Medulla oblongata (tissue), 1 donor: Measurements from ENCODE around the gene CTPS1.
A peak's percentile ranks its signal among the peaks of the same experiment; 100 is the strongest.

Source experiments
- DNase-seq: peaks from one replicate; pipeline ENCODE4 v3.0.0-alpha.2; 2015; ENCODE audit errors: extremely low spot score

CTPS1 gene

GRCh38 chr1:40998668-40999067 is 19.2 kb downstream of the CTPS1 start:
- no peak for DNase-seq

DNA sequence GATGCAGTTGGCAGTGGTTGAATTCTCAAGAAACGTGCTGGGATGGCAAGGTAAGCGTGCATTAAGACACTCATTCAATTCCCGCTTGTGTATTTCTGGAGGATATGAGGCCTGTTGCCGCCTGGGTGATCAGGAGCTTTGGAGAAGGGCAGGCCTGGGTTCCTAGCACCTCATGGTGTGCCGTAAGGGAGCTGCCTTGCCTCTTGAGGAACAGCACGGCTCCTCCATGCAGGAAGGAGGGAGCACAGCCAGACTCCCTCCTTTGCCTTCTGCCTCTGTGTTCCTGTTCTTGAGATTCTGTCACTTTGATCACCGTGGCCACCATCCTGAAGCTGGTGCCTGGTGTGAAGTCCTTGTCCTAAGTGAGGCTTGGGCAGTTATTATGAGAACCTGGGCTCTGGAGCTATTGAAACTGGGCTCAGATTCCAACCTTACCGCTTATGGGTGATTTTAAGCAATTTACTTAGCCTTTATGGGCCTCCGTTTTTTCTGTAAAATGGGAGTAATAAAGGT is 23.7 kb downstream of the CTPS1 start:
- DNase-seq, result no peak

GRCh38 chr1:41003640-41004220 is 24.2 kb downstream of the CTPS1 start:
- DNase-seq, result peak; percentile 94

DNA sequence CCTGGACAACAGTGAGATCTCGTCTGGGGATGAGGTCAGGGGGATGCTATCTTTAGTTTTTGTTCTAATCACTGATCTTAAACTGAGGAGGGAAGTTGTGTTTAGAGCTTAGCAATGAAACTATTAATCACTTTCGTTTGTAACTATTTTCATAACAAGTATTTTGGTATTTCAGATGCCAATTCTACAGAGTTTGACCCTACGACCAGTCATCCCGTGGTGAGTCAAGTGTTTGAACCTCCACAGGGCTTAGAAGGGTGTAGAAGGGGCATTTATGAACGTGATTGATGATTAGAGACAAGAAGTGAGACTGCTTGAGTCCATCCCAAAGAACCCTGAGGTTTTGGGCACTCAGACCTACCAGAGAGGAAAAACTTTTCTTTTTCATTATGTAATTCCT is 26.4 kb downstream of the CTPS1 start:
- DNase-seq, result no peak

GRCh38 chr1:41006942-41007865 is 27.7 kb downstream of the CTPS1 start:
- no peak for DNase-seq

- DNase-seq, result no peak
Measured at GRCh38 chr1:41009466-41009865, 30.0 kb downstream of the CTPS1 start.

DNA sequence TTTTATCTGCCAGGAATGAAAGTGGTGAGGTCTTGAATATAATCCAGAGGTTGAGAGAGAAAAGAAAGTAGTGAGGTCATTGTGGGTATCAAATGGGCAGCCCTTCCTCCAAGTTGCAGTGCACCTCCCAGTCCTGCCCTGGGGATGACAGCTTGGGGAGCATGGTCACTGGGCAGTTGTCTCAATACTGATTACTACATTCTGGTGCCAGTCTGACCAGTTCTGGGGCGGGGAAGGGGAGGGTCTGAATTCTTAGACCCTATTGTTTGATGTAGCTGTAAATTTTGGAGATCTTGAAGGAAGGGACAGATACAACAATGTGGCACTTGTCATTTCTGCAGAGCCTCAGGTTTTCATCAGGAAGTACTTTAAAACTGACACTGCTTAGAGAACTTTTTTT is 30.8 kb downstream of the CTPS1 start:
- DNase-seq, result no peak

DNA sequence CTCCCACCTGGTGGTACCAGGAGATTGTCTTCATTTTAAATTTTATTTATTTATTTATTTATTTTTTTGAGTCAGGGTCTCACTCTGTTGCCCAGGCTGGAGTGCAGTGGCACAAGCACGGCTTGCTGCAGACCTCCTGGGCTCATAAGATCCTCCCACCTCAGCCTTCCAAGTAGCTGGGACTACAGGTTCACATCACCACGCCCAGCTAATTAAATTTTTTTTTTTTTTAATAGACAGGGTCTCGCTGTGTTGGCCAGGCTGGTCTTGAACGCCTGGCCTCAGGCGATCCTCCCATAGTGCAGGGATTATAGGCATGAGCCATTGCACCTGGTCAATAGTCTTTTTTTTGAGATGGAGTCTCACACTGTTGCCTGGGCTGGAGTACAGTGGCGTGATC is 33.5 kb downstream of the CTPS1 start:
- no peak for DNase-seq

GRCh38 chr1:41013796-41014195 is 34.3 kb downstream of the CTPS1 start:
- no peak for DNase-seq

GRCh38 chr1:41014871-41015270 is 35.4 kb downstream of the CTPS1 start:
- DNase-seq, result no peak

DNA sequence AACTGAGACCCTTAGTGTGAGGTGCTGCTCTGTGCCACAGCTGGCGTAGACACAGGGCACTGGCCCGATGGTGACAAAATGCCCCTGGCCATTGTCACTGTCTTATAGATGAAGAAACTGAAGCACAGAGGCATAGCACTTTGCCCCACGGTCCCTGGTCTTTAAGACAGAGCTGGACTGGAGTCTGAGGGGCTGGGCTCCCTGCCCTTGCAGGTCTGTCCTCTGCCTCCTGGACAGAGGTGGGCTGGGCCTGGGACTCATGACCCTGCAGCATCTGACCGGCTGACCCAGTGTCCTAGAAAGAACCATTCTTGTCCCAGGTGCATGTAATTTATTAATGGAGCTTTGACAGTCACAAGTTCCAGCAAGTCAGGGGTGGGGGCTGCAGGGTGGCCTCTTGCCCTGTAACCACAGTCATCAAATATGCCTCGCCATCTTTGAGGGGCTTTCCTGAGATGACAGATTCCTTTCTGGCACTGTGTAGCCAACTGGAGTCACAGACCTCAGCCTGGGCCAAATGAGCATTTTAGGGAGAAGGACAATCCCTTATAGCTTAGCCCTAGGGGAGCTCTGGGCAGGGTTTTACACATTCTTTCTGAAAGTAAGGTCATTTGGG is 35.9 kb downstream of the CTPS1 start:
- DNase-seq, result no peak

DNA sequence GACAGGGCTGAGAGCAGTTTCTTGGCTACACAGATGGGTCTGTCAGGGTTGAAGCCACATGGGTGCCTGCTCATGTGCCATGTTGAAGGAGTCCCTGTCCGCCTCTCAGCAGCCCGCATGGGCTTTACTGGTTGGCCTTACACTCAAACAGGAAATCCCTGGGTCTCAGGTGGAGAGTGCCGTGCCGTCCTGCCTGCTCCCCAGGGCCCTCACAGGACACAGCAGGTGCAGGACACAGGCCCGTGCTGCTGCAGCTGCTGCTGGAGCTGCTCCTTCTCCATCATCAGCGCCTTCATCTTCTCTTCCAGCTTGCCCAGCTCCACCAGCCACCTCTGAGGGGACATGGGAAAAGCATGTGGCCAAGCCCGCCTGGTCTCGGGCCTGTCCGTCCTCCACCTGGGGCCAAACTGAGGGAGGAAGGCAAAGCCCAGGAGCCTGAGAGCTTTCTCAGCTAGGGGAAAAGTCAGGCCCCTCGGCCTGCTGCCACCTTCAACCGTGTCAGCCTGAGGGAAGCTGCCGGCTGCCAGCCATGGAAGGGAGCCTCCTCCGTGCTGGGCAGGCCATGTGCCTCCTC is 36.5 kb downstream of the CTPS1 start:
- no peak for DNase-seq

DNA sequence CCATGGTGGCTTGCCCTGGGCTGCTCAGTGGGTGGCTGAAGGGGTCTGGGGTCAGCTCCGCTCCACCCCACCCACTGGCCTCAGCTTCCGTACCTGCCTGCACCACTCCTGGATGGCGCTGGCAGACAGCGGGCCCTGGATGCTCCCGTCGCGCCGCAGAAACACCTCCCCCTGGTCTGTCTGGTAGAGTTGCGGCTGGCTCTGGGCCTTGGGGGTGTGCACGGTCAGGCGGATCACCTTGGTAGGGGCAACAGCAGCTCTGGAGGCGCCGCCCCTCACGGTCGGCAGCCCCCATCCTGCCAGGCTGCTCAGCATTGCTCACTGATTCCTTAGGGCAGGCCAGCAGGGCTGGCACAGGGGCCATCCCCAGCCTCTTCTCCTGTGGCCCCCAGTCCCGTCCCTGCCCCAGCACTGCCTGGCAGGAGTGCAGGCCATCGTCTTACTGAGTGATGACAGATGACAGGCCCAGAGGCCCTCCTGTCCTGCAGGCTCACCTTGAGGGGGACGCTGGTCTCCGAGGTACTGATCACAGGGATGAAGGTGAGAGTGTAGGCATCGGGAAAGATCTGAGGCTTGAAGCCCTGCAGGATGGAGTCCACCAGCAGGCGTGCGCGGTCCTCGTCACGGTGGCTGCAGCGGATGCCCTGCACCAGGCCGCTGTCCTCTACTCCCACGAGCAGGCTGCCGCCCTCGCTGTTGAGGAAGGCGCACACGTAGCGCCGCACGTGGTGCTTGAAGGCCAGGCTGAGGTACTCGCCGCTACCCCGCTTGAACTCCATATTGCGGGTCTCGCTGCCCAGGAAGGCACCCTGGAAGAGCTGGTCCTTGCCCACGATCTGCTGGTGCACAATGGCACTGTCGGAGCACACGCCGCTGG is 37.9 kb downstream of the CTPS1 start:
- no peak for DNase-seq

GRCh38 chr1:41018018-41018410 is 38.5 kb downstream of the CTPS1 start:
- no peak for DNase-seq

DNA sequence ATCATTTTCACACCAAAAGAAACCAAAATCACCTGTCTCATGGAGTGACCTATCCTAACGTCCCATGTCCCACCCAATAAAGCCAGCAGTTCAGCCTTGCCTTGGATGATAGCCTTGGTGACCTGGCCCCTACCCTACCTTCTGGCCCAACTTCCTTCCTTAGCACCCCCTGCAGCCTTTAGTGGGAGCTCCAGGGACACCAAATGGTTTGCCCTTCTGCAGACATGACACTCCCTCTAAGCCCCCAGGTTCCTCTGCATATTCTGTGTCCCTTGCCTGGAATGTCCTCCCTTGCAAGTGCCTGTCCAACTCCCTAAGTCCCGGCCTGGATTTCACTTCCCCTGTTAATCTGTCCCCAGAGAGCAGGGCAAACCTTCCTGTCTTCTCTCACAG is 39.9 kb downstream of the CTPS1 start:
- DNase-seq, result no peak

- DNase-seq, result no peak
Measured at GRCh38 chr1:41020109-41020576, 40.6 kb downstream of the CTPS1 start.

GRCh38 chr1:41020654-41021053 is 41.2 kb downstream of the CTPS1 start:
- DNase-seq, result no peak

DNA sequence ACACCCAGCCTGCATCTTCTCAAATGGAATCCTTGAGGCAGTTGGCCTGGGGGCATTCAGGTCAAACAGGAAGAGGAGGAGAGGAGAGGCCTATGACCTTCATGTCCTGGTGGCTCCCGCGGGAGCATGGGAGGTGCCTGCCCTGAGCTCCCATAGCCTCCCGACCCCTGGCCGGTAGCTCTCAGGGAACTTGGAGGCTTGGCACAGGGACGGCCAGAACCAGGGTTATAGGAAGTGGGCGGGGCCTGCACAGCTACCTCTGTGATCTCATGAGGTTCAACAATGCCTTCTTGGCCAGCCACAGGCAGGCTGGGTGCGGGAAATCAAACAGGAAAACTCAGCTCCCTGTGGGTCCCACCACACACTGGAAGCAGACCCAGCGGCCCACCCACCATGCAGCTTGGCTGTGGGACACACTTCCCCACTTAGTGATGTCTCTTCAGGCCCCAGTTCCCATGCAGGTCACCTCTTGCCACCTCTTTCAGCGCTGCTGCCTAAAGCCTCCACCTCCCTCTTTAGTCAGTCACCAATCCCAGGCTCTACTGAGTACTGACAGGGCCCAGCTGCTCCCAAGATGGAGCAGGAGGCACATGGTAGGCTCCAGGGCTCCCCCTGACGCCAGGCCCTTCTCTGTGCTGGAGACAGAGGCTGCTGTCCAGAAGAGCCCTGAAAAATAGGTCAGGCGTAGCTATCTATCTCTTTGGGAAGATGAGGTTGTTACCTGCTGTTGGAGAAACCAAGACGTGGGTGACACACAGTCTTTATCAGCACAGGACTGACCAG is 42.2 kb downstream of the CTPS1 start, which contains the start of gene SLFNL1:
SLFNL1 (minus strand) TSS at position 200 of the 783 bp plus-strand sequence. CDS start 1,065 bp downstream, outside the sequence.
- DNase-seq, result no peak

DNA sequence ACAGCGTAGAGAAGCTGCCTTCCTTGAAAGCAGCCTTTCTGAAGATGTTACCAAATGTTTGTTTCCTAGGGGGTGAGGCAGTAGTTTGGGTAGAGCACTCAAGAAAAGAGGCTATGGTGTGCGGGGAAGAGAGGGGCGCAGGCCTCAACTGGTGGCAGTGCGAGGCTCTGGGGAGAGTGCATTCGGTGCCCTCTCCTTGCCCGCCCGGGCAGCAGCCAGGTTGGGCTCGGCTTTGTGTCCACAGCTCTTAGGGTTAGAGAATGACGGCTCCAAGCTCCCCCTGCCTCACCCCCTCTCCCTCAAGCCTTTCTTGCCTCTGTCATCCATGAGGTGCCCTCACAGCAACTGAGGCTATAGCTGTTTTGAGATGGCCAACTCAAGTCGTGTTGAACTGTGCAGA is 42.9 kb downstream of the CTPS1 start:
- DNase-seq, result no peak

- no peak for DNase-seq
Measured at GRCh38 chr1:41023279-41023990, 43.9 kb downstream of the CTPS1 start.
